PFSK-1 (cell line): ENCODE data around the gene SLC6A19.

ENCODE experiments used
- FOXP2 ChIP-seq: optimal IDR thresholded peaks from 2 replicates; pipeline ENCODE3; 2011; ENCODE audit warnings: borderline replicate concordance, control low read depth, inconsistent platforms; ENCODE audit not compliant: insufficient read depth; ENCODE audit errors: extremely low read length, extremely low read depth
- POLR2AphosphoS5 ChIP-seq: IDR thresholded peaks from 2 replicates; pipeline ENCODE4 v1.6.1; 2012; ENCODE audit warnings: low read depth, mild to moderate bottlenecking, control low read depth, low read length, moderate library complexity
- SIN3A ChIP-seq: IDR thresholded peaks from 2 replicates; pipeline ENCODE4 v1.6.1; 2012; ENCODE audit warnings: mild to moderate bottlenecking, low read length, moderate library complexity, borderline replicate concordance; ENCODE audit not compliant: insufficient read depth
- TAF1 ChIP-seq: IDR thresholded peaks from 2 replicates; pipeline ENCODE4 v1.6.1; 2012; ENCODE audit warnings: low read length, control low read depth, borderline replicate concordance; ENCODE audit not compliant: insufficient read depth
- TF ChIP-seq, protein P1 (sequence below), 2 experiments: IDR thresholded peaks; 2 replicates each; pipeline versions ENCODE4 v1.6.1 to v1.8.0; 2011 to 2012; ENCODE audit warnings: low read depth in 2 of 2, low read length in 2 of 2, control low read depth in 1 of 2, inconsistent platforms in 1 of 2, mild to moderate bottlenecking in 1 of 2, moderate library complexity in 1 of 2; ENCODE audit not compliant: insufficient read depth in 1 of 2

SLC6A19 gene

DNA sequence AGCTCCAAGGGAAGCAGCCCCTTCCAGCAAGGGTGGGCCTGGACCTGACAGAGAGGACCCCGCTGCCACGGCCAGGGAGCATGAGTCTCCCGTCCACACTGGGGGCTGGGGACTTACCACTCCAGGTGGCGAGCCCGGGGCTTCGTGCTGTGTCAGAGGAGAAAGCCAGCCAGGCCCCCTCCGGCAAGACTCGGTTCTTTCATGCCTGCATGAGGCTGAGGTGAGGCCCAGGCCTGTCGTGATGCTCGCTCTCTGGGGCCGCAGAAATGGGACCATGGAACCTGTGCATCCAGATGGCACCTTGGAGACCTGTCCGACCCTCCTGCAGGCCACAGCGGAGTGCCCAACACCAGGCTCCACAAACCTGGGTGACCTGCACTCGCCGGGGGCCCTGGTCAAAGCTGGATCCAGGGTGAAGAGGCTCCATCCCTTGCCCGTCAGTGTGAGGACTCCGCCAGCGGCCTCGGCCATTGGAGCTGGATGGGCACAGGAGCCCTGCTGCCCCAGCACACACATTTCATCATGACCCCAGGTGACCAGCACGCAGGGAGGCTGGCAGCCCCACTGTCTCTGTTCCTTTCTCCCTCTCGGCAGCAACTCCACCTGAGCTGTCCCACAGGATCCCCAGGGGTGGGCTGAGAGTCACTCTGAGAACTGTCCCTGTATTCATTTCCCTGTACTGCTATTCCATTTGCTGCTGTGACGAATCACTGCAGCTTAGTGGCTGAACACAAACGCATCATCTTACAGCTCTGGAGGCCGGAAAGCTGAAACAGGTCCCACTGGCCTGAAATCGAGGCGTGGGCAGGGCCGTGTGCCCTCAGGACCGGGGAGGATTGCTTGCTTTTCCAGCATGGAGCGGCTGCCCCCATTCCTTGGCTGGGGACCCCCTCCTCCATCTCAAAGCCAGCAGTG is 48.2 kb downstream of the SLC6A19 start:
- TF ChIP-seq SIN3A (no peak), POLR2AphosphoS5 (no peak), TAF1 (no peak)
- TF ChIP-seq, protein P1, sequence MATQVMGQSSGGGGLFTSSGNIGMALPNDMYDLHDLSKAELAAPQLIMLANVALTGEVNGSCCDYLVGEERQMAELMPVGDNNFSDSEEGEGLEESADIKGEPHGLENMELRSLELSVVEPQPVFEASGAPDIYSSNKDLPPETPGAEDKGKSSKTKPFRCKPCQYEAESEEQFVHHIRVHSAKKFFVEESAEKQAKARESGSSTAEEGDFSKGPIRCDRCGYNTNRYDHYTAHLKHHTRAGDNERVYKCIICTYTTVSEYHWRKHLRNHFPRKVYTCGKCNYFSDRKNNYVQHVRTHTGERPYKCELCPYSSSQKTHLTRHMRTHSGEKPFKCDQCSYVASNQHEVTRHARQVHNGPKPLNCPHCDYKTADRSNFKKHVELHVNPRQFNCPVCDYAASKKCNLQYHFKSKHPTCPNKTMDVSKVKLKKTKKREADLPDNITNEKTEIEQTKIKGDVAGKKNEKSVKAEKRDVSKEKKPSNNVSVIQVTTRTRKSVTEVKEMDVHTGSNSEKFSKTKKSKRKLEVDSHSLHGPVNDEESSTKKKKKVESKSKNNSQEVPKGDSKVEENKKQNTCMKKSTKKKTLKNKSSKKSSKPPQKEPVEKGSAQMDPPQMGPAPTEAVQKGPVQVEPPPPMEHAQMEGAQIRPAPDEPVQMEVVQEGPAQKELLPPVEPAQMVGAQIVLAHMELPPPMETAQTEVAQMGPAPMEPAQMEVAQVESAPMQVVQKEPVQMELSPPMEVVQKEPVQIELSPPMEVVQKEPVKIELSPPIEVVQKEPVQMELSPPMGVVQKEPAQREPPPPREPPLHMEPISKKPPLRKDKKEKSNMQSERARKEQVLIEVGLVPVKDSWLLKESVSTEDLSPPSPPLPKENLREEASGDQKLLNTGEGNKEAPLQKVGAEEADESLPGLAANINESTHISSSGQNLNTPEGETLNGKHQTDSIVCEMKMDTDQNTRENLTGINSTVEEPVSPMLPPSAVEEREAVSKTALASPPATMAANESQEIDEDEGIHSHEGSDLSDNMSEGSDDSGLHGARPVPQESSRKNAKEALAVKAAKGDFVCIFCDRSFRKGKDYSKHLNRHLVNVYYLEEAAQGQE (IDR thresholded peaks at IDR 0.05; ENCODE audit: insufficient read depth in 1 of 2, low read depth in 2 of 2, low read length in 2 of 2) = no peak

DNA sequence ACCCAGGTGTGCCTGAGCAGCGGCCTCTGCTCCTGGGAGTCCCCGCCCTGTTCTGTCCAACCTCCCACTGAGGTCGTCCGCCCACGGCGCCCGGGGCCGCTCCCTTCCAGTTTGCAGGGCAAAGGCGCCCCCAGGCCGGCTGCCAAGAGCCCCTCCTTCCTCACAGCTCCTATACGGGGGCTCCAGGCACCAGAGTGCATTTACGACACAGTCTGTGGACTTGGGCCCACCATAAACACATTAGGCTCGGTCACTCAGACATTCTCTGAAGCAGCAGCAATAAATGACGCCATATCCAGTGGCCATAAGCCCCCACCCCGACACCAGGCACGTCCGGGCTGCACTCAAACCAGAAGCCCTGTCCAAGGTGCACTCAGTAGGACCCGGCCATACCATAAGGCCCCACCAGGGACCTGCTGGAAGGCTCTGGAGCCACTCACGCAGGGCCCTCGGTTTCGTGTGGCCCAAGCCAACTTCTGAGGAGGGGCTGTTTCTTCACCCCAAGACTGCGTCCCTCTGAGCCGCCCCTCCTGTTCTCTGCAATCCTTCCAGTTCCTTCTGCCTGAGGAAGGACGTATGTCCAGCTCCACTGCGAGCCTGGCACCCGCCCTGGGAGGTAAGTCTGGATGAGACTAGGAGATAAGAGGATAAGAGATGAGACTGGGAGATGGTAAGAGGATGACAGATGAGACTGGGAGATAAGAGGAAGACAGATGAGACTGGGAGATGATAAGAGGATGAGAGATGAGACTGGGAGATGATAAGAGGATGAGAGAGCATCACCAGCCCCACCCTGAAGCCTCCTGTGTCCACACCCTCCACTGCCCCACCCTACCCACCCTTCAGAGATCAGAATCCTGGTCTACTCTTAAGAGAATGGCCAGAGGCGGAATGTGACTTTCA is 50.5 kb downstream of the SLC6A19 start:
- TF ChIP-seq SIN3A (no peak), POLR2AphosphoS5 (no peak), TAF1 (no peak), FOXP2 (no peak)
- TF ChIP-seq, protein P1 (IDR thresholded peaks at IDR 0.05; ENCODE audit: insufficient read depth in 1 of 2, low read depth in 2 of 2, low read length in 2 of 2) = no peak

DNA sequence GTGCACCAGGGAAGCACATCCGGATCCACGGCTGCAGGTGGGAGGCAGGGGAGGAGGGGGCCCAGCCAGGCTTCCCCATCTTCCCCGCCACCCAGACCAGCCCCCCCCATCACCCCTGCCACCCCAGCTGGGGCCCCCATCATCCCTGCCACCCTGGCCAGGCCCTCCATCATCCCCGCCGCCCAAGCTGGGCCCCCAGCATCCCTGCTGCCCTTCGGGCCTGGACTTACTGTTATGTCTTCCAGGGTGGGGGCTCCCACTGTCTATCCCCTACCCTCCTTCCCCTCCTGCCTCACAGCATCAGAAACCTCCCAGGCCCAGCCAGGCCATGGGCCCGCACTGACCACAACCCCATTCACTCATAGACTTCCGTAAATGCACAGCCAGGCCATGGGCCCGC is 51.3 kb downstream of the SLC6A19 start:
- TF ChIP-seq TAF1 = no peak

DNA sequence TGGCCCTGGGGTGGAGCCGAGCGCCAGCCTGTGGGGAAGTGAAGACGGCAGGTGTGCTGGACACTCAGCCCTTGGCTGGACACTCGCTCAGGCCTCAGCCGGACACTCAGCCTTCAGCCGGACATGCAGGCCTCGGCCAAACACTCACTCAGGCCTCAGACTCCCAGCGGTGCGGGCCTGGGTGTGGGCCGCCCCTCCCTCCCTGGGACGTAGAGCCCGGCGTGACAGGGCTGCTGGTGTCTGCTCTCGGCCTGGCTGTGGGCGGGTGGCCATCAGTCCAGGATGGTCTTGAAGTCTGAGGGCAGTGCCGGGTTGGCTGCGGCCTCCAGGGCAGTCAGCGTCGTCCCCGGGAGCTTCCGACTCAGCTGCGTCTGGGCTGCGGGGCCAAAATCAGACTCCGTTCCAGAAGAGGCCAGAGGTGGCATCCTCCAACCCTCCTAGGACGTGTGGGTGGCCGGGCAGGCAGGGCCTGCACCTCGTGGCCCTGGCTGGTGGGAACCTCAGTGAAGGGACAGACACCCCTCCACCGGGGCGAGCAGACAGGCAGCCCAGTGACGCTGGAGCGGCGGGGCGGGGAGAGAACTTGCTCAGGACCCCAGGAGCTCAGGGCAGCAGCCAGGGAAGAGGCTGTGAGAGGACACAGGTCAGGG is 52.2 kb downstream of the SLC6A19 start:
- TF ChIP-seq, protein P1 (IDR thresholded peaks at IDR 0.05; ENCODE audit: insufficient read depth in 1 of 2, low read depth in 2 of 2, low read length in 2 of 2) = no peak
- TF ChIP-seq TAF1 = no peak
- no peak for TF ChIP-seq POLR2AphosphoS5
- TF ChIP-seq FOXP2 = no peak
- no peak for TF ChIP-seq SIN3A

DNA sequence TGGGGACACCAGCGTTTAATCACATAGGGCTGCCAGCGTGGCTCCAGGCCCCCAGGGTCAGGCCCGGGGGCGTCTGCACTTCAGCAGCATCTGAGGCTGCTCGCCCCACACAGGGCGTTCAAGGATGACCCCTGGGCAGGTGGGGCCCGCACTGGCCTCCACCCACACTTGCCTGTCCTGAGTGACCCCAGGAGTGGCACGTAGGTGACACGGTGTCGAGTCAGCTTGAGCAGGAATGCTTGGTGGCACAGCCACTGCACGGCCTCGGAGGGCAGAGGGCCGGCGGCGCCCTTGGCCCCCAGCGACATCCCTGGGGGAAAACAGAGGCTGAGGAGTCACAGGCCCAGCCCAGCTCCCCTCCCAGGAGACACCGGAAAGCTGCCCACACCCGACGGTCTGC is 52.8 kb downstream of the SLC6A19 start:
- no peak for TF ChIP-seq FOXP2
- TF ChIP-seq SIN3A = no peak
- TF ChIP-seq, protein P1 (IDR thresholded peaks at IDR 0.05; ENCODE audit: insufficient read depth in 1 of 2, low read depth in 2 of 2, low read length in 2 of 2) = no peak
- no peak for TF ChIP-seq TAF1
- no peak for TF ChIP-seq POLR2AphosphoS5
